Measurements from ENCODE around the gene CDC14B. TPM values are rescaled to one million over a fixed set of nuclear protein-coding genes. Genes with fewer than 3 reads are reported as not detected.

Gene CDC14B
- total and polyA plus RNA-seq, 2 donors (not counting 1 experiment from before 2014, with no cell fraction given) = 2.8 to 8.5 TPM

DNA sequence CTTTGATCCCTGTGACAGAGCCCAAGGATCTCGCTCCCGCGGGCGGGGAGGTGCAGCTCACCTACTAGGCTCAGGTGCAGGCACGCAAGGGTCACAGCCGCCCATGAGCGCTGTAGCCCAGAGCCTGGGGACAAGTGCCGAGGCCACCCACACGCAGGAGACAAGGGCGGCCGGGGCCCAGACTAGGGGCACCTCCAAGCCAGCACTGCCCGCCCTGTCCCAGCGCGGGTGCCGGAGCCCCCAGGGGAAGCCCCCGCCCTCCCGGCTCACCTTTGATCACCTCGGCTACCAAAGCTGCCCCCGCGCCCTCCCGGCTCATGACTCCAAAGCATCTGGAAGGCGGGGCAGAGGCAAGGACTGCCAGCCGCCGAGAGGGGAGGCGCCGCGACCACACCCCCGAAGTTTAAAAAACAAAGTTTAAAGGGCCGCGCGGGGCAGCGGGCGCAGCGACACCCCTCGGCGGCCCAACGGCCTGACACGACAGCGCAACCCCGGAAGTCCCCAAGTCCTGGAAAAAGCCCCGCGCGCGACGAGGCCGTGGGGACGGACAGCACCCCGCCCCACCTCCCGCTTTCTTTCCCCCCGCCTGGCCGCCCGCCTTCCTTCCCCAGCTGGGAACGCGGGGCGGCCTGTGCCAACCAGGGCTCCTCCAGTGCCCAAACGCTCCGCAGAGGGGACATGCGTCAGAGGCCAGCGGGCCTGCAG is 53.0 kb downstream of the CDC14B start:
- no peaks in the 10 kb centered on the region for H3K27me3 ChIP-seq (replicated peaks in 1 of 4; ENCODE audit: control extremely low read depth in 1 of 4, control insufficient read depth in 3 of 4, insufficient read depth in 4 of 4, low read length in 3 of 4)
- H3K27me3 Mint-ChIP-seq = peaks cover 7% of the 10 kb centered on the region
- TF ChIP-seq, protein P1, sequence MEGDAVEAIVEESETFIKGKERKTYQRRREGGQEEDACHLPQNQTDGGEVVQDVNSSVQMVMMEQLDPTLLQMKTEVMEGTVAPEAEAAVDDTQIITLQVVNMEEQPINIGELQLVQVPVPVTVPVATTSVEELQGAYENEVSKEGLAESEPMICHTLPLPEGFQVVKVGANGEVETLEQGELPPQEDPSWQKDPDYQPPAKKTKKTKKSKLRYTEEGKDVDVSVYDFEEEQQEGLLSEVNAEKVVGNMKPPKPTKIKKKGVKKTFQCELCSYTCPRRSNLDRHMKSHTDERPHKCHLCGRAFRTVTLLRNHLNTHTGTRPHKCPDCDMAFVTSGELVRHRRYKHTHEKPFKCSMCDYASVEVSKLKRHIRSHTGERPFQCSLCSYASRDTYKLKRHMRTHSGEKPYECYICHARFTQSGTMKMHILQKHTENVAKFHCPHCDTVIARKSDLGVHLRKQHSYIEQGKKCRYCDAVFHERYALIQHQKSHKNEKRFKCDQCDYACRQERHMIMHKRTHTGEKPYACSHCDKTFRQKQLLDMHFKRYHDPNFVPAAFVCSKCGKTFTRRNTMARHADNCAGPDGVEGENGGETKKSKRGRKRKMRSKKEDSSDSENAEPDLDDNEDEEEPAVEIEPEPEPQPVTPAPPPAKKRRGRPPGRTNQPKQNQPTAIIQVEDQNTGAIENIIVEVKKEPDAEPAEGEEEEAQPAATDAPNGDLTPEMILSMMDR (IDR thresholded peaks at IDR 0.05) = peak; percentile 82
- no peak for TF ChIP-seq EZH2 (IDR thresholded peaks at IDR 0.05; ENCODE audit: borderline replicate concordance, insufficient read depth, low read depth, low read length, poor library complexity, severe bottlenecking)
- peak overlapping the region; percentile 84 to 94 for H3K27ac ChIP-seq (ENCODE audit: low read length in 2 of 2)
- ChIA-PET CTCF (interaction anchor here (1.0 to 4.4 kb wide), 8 partner anchors 10 to 249 kb away, joined by 3 to 33 read pairs (median 5); partner anchors contain the start of genes HABP4 and PRXL2C), POLR2A (interaction anchor here (0.6 to 1.4 kb wide), 7 partner anchors 21 to 239 kb away, joined by 3 to 8 read pairs (median 4); no protein-coding TSS in a partner anchor)
- no peaks in the 10 kb centered on the region for H3K9me3 Mint-ChIP-seq (ENCODE audit: insufficient read depth)
- H3K4me3 Mint-ChIP-seq = peak overlapping the region; percentile 92
- peak overlapping the region; percentile 96 for H3K4me2 ChIP-seq (replicated peaks; ENCODE audit: low read depth, low read length, poor library complexity, severe bottlenecking)
- DNase-seq (peak; percentile 89), ATAC-seq (ENCODE audit: low read depth) (peak; percentile 91)
- peaks cover 0 to 2% (median 0%) of the 10 kb centered on the region in 3 donors for H3K9me3 ChIP-seq (ENCODE audit: control extremely low read depth in 1 of 3, control insufficient read depth in 2 of 3, insufficient read depth in 1 of 3, low read length in 2 of 3)
- peak overlapping the region; percentile 97 for H2AFZ ChIP-seq (ENCODE audit: insufficient read depth, low read depth, low read length, poor library complexity, severe bottlenecking)
- intact Hi-C loops (cut with micrococcal nuclease) = loop anchor here (1.0 to 10.0 kb wide), 8 partner anchors 88 to 1131 kb away; partner anchors contain the start of genes HABP4, NCBP1, TSTD2 and XPA
- H3K4me1 ChIP-seq (ENCODE audit: control insufficient read depth in 2 of 2, insufficient read depth in 2 of 2, low read length in 2 of 2) = peaks cover 11 to 15% of the 10 kb centered on the region in 2 donors
- no peaks in the 10 kb centered on the region for H3K79me2 ChIP-seq (ENCODE audit: control insufficient read depth, insufficient read depth, low read length)
- no peaks in the 10 kb centered on the region for H3K36me3 ChIP-seq (replicated peaks in 1 of 2; ENCODE audit: control extremely low read depth in 1 of 2, control insufficient read depth in 1 of 2, extremely low read depth in 1 of 2, insufficient read depth in 2 of 2, low read length in 1 of 2)
- H3K27ac Mint-ChIP-seq = peak overlapping the region; percentile 92
- peak overlapping the region; percentile 36 to 88 (median 74) for H3K4me3 ChIP-seq (ENCODE audit: control extremely low read depth in 1 of 5, extremely low read depth in 1 of 5, insufficient read depth in 1 of 5, low read depth in 2 of 5, low read length in 4 of 5)
- H3K9ac ChIP-seq (ENCODE audit: low read length) = peak overlapping the region; percentile 96
- peaks cover 18% of the 10 kb centered on the region for H3K4me1 Mint-ChIP-seq
- no peaks in the 10 kb centered on the region for H4K20me1 ChIP-seq (ENCODE audit: control insufficient read depth, insufficient read depth, low read length, poor library complexity, severe bottlenecking)
- whole genome bisulfite sequencing (ENCODE audit: insufficient coverage) = under 1% methylated on average over 55 of the region's 59 CpGs

Measured in B cell (primary cell).